ENCODE results near the gene CCDC63.

DNA sequence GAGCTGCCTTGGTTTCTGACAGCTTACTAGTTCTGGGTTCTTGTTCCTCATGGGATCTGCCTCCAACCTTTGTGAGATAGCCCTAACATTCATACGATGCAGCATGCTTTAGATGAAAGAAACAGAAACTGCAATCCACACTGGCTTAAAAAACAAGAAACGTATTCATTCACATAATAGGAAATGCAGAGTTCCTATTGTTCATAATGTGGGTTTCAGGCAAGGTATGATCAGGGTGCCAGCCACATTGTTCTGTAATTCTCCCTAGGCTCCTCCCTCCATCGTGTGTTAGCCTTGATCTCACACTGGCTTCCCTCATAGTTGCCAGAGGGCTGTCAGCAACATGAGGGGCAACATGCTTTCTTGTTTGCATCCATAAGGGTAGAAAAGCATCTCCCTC, 2.7 kb upstream of the CCDC63 start:
- TF ChIP-seq, protein P1, sequence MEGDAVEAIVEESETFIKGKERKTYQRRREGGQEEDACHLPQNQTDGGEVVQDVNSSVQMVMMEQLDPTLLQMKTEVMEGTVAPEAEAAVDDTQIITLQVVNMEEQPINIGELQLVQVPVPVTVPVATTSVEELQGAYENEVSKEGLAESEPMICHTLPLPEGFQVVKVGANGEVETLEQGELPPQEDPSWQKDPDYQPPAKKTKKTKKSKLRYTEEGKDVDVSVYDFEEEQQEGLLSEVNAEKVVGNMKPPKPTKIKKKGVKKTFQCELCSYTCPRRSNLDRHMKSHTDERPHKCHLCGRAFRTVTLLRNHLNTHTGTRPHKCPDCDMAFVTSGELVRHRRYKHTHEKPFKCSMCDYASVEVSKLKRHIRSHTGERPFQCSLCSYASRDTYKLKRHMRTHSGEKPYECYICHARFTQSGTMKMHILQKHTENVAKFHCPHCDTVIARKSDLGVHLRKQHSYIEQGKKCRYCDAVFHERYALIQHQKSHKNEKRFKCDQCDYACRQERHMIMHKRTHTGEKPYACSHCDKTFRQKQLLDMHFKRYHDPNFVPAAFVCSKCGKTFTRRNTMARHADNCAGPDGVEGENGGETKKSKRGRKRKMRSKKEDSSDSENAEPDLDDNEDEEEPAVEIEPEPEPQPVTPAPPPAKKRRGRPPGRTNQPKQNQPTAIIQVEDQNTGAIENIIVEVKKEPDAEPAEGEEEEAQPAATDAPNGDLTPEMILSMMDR (IDR thresholded peaks at IDR 0.05), result no peak
- no peak for TF ChIP-seq POLR2A (IDR thresholded peaks at IDR 0.05)

Measured in breast epithelium (tissue), 3 donors.